ENCODE results near the gene ITPK1.

Gene ITPK1

DNA sequence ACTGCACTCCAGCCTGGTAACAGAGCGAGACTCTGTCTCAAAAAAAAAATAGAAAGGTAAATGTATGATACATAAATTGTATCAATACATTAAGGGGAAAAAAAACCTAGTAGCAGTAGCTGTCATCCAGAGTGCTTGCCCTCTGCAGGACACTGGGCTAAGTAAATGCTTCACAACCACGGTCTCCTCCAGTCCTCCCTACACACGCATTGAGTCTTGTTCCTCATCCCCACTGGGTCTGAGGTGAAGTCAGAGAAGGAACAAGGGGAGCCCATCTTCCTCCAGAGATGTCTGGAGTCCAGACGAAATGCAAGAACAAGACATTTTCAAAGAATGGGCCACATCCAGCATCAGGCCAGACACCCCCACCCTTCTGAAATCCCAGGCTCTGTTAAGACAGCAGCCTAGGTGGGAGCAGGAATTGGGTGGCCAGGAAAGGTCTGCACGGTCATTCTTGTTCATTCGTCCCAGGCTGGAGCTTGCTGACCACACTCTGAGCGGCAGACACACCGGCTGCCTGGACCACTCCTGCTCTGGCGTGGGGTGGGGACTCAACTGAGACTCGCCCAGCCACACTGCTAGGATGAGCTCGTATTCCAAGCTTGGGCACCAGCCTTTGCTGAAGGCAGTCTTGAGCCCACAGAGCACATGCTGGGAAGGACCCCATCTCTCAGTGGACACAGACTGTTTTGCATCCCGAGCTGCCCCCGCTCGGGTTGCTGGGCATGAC lies 147.3 kb downstream of the ITPK1 start:
- DNase-seq (ENCODE audit: low spot score) = no peak

DNA sequence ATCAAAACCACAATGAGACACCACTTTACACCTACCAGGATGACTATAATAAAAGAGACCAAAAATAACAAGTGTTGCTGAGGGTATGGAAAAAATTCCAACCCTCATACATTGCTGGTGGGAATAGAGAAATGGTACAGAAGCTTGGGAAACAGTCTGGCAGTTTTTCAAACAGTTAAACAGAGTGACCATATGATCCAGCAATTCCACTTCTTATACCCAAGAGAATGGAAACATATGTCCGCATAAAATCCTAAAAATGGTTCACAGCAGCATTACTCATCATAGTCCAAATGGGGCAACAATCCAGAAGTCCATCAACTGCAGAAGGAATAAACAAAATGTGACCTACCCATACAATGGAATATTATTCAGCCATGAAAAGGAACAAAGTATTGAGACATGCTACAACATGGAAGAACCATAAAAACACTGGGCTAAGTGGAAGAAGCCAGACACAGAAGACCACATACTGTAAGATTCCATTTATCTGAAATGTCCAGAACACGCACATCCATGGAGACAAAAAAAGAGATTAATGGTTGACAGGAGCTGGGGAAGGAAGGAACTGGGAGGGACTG lies 148.3 kb downstream of the ITPK1 start:
- no peak for DNase-seq (ENCODE audit: low spot score)

DNA sequence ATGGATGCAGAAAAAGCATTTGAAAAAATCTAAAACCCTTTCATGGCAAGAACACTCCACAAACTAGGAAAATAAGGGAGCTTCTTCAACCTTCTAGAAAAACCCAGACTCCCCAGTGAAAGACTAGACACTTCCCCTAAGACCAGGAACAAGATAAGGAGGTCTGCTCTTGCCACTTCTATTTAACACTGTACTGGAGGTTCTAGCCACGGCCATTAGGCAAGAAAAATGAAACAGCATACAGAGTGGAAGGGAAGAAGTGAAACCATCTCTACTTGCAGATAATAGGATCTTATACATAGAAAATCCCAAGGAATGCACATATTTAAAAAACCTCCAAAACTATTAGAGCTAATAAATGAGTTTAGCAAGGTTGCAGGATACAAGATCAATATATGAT lies 150.4 kb downstream of the ITPK1 start:
- DNase-seq (ENCODE audit: low spot score) = no peak

DNA sequence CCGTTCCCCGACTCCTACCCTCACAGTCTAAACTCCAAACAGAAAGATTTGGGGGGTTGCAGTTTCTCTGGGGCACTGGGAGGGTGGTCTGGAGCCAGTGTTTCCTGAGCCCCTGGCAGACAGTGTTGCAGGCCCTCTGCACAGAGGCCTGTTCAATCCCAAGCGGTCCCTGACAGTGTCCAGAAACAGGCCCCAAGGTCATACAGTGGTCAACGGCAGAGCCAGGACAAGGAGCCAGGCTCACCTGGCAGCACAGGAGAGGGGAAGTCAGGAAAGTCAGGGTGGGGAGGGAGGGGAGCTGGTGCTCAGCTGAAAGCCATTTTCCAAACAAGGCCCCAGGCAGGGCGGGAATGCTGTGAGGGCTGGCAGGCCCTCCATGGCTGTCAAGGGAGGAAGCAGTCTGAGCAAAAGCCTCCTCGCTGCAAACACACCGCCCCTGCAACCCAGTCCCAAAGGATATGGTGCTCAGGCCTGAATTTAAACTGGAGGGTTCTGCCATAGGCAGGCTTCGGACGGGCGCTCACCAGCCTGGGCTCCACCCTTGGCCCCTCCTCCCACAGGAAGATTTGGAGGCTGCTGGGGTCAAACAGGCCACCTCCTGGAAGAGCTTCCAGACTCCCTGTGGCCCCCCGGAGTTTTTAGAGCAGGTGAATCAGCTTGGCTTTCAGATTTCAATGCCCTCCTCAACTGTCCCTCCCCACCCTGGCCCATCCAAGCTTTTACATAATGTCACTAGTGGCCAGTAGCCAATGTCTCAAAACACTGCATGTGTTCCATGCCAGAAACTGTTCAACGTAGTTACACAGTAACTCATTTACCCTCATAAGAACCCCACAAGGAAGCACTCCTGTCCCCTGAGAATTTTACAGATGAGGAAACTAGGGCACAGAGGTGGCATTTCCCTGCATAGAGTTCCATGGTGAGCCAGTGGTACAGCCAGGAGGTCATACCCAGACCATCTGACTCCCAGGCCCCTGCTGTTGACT lies 151.3 kb downstream of the ITPK1 start:
- DNase-seq (ENCODE audit: low spot score) = no peak

DNA sequence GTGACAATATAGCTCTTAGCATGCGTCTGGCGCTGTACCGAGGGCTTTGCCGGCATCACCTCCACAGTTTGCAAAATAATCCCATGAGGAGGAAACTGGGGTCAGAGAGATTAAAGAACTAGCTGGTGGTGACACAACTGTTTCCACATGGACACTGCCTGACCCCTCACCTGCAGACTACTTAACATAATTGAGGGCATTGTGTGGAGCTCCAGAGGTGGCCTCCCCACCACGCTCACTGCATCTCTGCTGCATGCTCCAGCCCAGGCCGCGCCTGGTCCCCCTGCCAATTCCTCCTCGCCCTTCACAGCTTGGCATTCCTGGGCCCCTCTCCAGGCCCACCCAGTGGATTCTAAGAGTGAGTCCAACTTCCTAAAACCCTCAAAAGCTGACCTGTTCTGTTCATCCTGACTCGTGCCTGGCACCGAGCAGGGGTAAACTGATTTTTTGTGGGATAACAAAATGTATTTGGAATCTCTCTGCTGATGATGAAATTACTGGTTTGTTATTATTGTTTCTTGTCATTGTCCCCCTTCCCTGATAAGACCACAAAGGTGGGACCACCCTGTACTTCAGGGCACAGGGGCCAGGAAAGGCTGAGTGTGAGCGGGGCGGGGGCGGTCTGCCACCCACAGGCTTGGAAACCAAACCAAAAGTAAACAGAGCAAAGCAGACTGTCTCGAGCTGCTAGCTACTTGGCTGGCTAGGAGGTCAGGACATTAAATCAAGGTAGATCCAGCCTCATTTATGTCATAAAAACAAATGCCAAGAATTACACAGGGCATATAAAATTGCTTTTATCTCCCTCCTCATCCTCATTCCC lies 152.2 kb downstream of the ITPK1 start:
- no peak for DNase-seq (ENCODE audit: low spot score)

DNA sequence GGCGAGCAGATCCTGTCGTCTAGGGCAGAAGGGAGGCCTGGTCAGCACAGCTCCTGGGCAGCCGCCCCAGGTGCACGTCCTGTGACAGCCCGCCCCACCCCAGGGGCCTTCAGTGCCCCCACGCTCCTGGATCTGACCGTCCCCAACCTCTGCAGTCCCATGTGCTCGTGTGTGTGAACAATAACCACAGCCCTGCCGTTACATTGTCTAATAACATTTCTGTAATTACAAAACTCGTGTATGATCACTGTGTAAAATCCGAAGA lies 153.0 kb downstream of the ITPK1 start:
- no peak for DNase-seq (ENCODE audit: low spot score)

DNA sequence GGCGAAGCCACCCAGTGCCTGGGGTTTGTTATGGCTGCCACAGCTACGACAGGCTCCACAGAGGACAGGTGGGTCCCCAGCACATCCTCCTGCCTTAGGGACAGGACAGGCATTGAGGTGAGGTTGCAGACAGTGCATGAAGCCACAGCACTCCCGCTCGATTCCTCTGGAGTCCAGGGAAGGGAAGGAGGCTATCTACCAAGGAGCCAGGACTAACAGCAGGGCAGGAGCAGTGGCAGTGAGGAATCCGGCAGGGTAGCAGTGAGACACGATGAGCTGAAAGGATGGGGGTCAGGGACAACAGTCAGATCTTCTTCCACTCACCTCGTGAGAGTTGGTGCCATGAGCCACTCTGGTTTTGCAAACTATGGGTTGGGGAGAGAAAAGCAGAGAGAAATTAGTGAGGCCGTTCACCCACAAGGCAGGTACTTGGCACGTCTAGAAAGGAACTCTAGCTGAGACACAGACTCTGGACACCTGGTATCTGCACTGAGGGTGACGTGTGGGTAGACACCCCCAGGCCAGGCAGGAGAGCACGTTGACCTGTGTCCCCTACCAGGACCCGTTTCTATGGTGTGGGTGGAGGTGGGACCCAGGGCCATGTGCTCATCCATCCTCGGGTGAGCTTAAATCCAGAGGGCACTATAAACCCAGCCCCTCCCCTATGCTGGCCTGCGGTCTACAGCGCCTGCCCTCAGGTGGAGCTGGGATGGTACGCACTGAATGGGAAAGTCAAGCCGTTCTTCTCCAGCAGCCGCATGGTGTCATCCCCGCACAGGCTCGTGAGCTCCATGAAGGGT lies 153.5 kb downstream of the ITPK1 start:
- no peak for DNase-seq (ENCODE audit: low spot score)

DNA sequence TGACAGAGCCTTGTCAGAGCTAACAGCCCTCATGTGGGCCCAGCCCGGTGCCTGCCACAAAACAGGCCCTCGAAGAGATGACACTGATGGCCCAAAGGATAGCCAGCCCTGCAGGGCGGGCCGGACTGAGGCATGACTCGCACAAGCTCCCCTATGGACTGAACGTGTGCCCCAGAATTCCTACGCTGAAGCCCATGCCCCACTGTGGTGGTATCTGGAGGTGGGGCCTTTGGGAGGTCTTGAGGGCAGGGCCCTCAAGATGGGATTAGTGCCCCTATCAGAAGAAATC lies 154.2 kb downstream of the ITPK1 start:
- DNase-seq (ENCODE audit: low spot score) = no peak

DNA sequence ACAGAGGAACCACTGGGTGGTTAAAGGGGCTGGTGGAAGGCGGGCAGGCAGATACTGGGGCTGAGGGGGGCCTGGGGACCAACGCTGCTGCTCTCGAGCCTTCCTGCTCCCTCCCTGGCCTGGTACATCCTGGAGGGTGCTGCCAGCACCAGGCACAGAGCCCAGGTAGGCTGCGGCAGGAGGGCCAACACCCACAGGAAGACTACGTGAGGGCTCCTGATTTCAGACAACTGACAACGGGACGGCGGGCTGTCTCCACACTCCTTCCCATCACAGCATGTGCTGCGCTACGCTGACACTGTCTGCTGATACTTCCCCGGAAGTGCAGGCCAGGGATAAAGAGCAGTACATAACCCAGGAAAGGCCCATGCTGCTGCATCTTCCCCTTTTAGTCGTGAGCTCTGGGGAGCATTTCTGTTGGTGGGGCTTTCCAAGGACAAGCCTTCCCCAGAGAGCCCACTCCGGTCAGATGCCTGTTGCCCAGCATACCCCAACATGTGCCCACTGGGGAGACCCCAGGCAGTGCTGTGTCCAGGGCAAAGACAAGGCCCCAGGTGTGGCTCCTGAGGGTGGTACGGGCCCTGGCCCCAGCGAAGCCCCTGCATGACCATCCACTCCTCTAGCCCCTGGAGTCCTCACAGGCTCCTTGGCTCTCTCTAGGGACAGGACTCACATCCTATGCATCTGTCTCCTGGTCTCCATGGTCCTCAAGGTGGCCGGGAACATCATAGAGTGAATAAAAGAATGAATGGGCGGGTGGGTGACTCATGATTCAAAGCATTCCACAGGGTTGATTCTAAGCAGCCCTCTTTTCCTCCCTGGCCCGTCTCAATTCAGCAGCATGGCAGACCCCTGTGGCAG lies 154.8 kb downstream of the ITPK1 start:
- DNase-seq (ENCODE audit: low spot score) = no peak

DNA sequence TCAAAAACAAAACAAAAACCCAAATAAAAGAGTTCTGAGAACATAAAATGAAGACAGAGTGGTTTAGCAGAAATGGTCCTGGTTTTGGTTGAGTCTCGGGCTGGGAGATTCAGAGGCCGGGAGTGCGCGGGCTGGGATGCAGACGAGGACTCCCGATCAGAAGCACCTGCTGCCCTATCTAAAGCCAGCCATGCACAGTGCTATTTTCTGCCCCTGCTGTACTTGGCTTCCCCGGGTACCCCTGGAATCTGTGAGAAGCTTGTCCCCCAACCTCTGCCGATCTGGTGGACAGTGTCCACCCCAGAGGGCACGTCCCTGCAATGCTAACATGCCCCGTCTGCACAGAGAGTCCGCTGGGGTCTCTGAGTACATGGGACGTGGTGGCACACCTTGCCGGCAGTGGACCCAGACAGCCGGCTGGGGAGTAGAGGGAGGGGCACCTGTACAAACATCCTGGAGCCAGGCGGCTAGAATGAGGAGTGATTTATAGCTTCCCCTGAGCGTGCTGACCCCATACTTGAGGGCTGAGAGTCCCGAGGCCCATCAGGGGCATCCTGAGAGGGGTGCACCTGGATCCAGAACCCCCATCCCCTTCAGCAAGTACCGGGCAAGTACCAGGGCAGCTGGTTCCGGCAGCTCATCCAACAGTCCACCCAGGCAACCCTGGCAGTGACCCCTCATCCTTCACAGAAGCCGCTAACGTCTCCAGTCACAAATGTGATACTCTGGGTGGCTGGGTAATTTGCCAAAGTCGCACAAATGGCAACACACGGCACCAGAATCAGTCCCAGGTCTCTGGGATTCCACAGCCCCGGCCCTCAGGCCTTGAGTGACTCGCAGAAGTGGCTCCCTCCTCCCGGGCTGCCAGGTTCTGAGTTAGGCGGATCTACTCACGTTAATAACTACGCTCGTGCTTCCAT lies 155.7 kb downstream of the ITPK1 start:
- no peak for DNase-seq (ENCODE audit: low spot score)

DNA sequence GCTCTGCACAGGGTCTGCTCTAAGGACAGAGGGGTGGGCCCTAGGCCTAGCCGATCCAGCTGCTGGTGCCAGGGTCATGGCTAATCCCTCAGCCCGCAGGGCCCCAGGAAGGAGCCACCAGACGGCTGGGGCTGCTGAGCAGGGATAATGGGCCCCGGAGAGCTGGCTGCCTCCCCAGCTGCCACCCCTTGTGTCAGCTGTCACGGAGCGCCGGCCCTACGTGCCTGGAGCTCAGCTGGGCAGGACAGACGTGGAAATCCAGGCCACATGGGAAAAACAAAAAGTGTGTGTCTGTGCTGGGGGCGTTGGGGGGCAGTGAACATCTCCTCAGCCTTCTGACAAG lies 156.6 kb downstream of the ITPK1 start:
- no peak for DNase-seq (ENCODE audit: low spot score)

DNA sequence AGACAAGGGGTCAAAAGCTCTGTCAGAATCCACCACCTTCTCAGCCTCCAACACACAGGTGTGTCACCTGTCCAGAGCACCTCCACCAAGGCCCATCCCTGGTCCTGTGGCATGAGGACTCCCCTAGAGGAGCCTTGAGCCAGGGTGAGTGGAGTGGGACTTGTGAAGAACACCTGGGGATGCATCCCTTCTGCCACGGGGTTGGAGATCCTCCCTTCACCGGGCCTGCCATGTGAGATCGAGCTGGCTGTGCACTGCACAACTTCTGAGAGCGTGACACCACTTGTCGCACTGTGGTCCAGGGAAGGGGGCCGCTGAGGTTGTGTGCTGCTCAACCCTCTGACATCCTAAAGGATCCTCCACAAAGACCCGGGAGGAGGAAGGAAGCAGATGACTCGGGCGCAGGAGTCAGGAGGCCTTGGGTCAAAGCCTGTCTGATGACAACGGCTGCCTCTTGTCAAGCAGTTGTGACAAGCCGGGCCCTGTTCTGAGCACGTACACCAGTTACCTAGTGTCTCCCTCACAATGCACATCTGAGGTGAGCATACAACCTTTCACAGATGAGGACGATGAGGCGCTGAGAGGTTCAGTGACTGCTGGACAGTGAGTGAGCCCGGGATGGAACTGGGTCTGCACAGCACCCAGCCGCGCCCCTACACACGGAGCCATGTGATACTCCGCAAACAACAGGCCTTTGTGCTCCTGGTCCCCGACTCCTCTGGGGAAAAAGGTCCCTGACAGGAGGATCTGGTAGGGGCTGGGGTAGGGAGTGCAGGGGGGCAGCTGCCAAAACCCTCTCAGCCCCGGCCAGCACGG lies 157.1 kb downstream of the ITPK1 start:
- no peak for DNase-seq (ENCODE audit: low spot score)

DNA sequence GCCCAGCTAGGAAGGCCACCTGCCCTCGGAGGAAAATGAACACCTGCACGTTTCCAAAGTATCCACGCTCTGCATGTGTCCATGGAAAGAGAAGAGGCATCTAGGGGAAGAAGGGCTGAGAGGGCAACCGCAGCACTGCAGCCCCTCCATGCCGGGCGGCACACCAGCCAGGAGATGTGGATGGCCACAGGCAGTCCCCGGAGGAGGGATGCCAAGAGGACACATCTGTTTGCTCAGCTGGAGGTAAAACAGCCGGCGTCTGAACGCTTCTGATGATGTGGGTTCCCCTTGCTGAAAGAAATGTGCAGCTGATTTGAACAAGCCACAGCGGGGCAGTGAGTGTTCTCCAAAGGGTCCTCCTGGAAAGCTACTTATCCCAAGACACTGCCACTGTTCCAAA lies 158.8 kb downstream of the ITPK1 start:
- DNase-seq (ENCODE audit: low spot score) = no peak

DNA sequence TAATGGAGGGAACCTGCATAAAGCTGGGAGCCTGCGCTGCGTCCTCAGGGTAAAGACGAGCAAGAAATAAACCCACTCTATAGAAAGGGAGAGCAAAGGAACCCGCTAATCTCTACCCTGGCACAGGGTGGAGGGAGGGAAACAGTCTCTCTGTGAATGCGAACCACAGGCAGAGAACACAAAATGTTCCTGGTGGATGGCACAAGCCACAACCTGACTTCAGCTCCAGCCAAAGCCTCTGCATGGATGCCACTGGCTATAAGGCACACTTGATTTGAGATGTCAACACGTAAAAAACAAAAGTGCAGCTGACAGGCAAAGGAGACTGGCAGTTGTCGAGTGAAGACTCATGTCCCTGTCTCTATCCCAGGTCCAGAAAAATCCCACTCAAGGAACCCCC lies 160.3 kb downstream of the ITPK1 start:
- DNase-seq (ENCODE audit: low spot score) = no peak

DNA sequence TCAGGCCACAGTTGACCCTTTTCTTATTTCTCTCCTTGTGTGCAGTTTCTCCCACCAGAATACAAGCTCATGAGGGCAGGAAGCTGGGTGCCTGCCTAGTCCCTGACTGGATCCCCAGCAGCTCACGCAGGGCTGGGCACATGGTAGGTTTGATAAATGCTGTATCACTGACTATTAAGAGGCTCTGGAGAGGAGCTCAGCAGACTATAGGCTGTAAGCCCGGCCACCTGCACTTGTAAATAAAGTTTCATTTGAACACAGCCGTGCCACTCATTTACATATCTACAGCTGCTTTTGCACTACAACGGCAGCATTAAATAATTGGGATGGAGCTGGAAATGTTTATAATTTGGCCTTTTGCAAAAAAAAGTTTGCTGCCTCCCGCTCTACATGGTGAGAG lies 160.8 kb downstream of the ITPK1 start:
- DNase-seq (ENCODE audit: low spot score) = no peak

DNA sequence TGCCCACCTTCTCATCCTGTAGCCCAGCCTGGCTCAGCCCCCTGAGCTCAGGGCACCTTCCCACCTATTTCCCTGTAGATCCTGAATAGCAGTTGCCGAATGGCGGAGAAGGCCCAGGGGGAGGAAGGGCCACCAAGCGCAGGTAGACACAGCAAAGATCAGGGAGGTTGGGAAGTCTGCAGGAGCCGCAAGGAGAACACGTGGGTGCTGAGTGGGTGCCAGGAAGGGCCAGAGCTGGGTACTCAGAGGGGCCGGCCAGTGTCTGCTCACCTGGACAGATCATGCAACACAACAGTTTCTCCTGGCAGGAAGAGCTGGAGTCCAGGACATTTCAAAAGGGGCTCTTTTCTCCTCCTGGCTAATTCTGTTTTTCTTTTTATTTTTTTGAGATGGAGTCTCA lies 162.2 kb downstream of the ITPK1 start:
- no peak for DNase-seq (ENCODE audit: low spot score)

DNA sequence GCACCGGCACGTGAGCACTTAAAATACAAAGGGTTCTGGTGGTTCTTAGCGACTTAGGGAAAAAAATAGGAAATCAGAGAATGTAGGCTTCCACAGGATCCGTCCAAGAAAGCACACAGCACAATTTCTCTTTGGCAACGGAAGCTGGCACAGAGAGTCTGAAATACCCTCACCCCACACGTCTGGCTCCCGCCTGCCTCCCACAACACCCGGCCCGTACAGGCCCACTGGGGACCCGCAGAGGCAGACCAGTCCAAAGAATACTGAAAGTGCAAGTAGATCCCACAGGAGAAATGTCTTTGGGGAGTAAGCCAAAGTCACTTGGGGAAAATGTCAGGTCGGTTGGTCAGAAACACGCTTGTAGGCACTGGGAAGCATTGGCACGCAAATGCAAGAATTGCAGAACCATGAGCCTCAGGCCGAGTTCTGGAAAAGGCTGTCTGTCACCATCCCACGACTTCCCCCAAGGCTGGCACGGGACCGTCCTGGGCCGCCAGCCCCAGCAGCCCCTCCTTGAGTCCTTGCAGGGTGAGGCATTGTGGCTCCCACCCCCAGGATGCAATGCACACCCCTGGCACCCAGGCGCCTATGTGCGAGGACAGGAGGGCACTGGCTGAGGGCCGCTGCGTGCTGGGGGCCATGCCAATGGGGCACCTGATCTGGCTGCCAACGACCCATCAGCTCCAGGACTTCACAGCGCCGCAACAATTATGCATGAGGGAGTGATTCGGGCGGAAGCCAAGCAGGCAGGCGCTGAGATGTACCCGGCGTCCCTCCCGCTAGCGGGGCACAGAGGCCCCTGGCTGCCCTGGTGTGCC lies 163.0 kb downstream of the ITPK1 start:
- DNase-seq (ENCODE audit: low spot score) = no peak

DNA sequence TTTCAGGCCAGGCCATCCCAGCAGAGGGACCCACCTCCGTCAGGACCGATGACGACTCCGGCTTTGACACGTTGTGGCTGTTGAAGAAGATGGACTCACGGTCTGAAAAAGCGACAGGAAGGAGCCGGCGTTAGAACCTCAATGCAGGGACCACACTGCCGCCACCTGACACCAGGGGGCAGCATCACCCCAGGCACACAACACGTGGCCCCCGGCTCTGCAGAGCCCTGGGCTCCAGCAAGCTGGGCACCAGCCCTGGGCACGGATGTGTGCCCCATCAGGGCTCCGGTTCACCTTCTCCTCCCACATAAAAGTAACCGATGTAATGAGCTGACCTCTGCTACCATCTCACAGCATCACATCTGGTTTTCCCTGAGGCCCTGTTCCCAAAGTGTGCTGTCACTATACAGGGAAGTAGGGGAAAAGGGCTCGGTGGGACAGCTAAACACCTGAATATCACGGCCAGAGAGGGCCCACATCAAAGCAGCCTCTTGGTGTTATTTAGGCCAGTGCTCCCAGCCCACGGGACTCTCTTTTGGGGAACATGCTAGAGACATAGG lies 163.7 kb downstream of the ITPK1 start:
- peak; percentile 85 for DNase-seq (ENCODE audit: low spot score)

Measured in germinal center (tissue), 1 donor.